ENCODE measurements around the gene PNISR. TPM values are rescaled to one million over a fixed set of nuclear protein-coding genes. Genes with fewer than 3 reads are reported as not detected.

PNISR gene
- total RNA-seq, 1 experiment from 2014 or later, result 134 TPM

DNA sequence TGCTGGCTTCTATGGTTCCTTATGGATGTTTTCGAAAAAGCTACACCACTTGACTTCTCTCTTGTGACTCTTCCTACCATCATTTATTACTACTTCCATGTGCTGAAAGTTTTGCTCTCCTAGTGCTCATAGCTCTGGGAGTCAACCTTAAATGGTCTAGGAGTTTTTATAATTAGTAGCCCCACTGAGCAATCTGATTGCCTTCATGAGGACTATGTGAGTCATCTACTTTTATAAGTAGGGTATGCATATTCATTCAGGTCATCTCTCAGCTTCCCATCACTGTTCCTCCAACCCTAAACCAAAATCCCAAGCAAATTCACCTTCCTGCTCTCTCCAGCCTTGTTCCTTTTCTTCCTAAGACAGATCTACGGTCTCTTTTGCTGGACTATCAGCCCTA lies 58.3 kb downstream of the PNISR start:
- Histone ChIP-seq H3K56ac (ENCODE audit: insufficient read length, low read depth, low read length) (no peak overlapping the region), H3K14ac (ENCODE audit: insufficient read depth, low read length) (no peak overlapping the region), H4K20me1 (ENCODE audit: control insufficient read depth, insufficient read depth, insufficient read length) (no peaks in the 10 kb centered on the region), H3K9ac (ENCODE audit: extremely low read depth, insufficient read length, low read length) (no peak overlapping the region), H3K18ac (ENCODE audit: insufficient read length, low read depth, low read length) (no peak overlapping the region), H2AFZ (ENCODE audit: low read length) (no peak overlapping the region), H3K4me1 (ENCODE audit: insufficient read depth, low read length) (no peaks in the 10 kb centered on the region), H4K91ac (ENCODE audit: insufficient read length, low read depth, low read length) (no peak overlapping the region), H2BK5ac (ENCODE audit: insufficient read length, low read length) (no peak overlapping the region), H3K27ac (ENCODE audit: insufficient read length, low read depth, low read length) (no peak overlapping the region), H2AK5ac (ENCODE audit: insufficient read length, low read length) (no peak overlapping the region), H3K23ac (ENCODE audit: insufficient read length, low read depth, low read length) (no peak overlapping the region), H4K8ac (replicated peaks; ENCODE audit: insufficient read length, low read depth, low read length) (no peak overlapping the region), H3K79me1 (ENCODE audit: insufficient read depth, low read depth, low read length, poor library complexity, severe bottlenecking) (no peaks in the 10 kb centered on the region), H2BK15ac (ENCODE audit: low read depth, low read length) (no peak overlapping the region), H3T11ph (ENCODE audit: low read length) (no peak overlapping the region), H3K27me3 (ENCODE audit: insufficient read depth, low read length) (no peaks in the 10 kb centered on the region), H3K79me2 (ENCODE audit: insufficient read depth, low read length) (no peaks in the 10 kb centered on the region), H2BK12ac (ENCODE audit: insufficient read length, low read depth, low read length) (no peak overlapping the region), H3K4ac (ENCODE audit: low read depth, low read length) (no peak overlapping the region), H3K4me2 (ENCODE audit: insufficient read depth, insufficient read length, low read length) (no peak overlapping the region), H3K9me3 (ENCODE audit: control insufficient read depth, low read depth, low read length) (no peaks in the 10 kb centered on the region), H2BK120ac (ENCODE audit: low read depth, low read length, poor library complexity, severe bottlenecking) (no peak overlapping the region), H3K23me2 (ENCODE audit: insufficient read length, low read depth, low read length, poor library complexity, severe bottlenecking) (no peaks in the 10 kb centered on the region), H4K5ac (ENCODE audit: insufficient read length, low read depth, low read length) (no peak overlapping the region), H2BK20ac (ENCODE audit: low read depth, low read length, poor library complexity, severe bottlenecking) (no peak overlapping the region)
- Mint-ChIP-seq H3K4me3 (no peak overlapping the region), H3K27ac (no peak overlapping the region), H3K9me3 (no peaks in the 10 kb centered on the region), H3K27me3 (ENCODE audit: low read depth) (no peaks in the 10 kb centered on the region), H3K36me3 (ENCODE audit: insufficient read depth in 1 of 3, low read depth in 3 of 3) (no peaks in the 10 kb centered on the region), H3K4me1 (peaks cover 12 to 13% of the 10 kb centered on the region in 2 experiments)
- WGBS (ENCODE audit: extremely low coverage, insufficient read length, low lambda C conversion rate), result no CpG with 5 or more reads among the region's 2 CpGs
- no peak for DNase-seq
- TF ChIP-seq, protein P1, sequence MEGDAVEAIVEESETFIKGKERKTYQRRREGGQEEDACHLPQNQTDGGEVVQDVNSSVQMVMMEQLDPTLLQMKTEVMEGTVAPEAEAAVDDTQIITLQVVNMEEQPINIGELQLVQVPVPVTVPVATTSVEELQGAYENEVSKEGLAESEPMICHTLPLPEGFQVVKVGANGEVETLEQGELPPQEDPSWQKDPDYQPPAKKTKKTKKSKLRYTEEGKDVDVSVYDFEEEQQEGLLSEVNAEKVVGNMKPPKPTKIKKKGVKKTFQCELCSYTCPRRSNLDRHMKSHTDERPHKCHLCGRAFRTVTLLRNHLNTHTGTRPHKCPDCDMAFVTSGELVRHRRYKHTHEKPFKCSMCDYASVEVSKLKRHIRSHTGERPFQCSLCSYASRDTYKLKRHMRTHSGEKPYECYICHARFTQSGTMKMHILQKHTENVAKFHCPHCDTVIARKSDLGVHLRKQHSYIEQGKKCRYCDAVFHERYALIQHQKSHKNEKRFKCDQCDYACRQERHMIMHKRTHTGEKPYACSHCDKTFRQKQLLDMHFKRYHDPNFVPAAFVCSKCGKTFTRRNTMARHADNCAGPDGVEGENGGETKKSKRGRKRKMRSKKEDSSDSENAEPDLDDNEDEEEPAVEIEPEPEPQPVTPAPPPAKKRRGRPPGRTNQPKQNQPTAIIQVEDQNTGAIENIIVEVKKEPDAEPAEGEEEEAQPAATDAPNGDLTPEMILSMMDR (conservative IDR thresholded peaks at IDR 0.05), result no peak

Measured in H9 (cell line).